IMR-90 (cell line): Measurements from ENCODE around the gene SUGCT. TPM values are rescaled to one million over a fixed set of nuclear protein-coding genes. Genes with fewer than 3 reads are reported as not detected.

Experiments used
- ATAC-seq: fragments of 200-7000 bp; cut with Tn5 transposase; 2 replicates; pipeline ENCODE4 v1.9.1; 2020; ENCODE audit warnings: low read depth, mild to moderate bottlenecking, moderate library complexity
- BruUV-seq: library from RNA; stranded (reverse); fragments of 400-500 nt; replicated peaks from 2 replicates; lab custom pipeline; 2021; lab: Mats Ljungman, UMichigan
- CTCF ChIA-PET: fragments of 300-600 bp; formaldehyde crosslinking; extraction: SDS; loops from one replicate; lab custom pipeline; 2021; ENCODE audit warnings: antibody characterized with exemption; lab: Yijun Ruan, JAX
- POLR2A ChIA-PET: fragments of 300-600 bp; sonication (Branson Sonifier 250); formaldehyde crosslinking; loops from one replicate; lab custom pipeline; 2022; ENCODE audit warnings: antibody characterized with exemption; ENCODE audit not compliant: unreplicated experiment; lab: Charles Lee
- DNase-seq: peaks from one replicate; pipeline ENCODE4 v3.0.0; 2013
- H2AFZ ChIP-seq: replicated peaks from 2 replicates; pipeline ENCODE3; 2013; ENCODE audit warnings: low read length, mild to moderate bottlenecking; ENCODE audit not compliant: poor library complexity
- H2AK5ac ChIP-seq: 2 replicates; pipeline ENCODE4 v1.6.1; 2013; ENCODE audit warnings: low read depth, low read length, inconsistent platforms
- H2AK9ac ChIP-seq: replicated peaks from 2 replicates; pipeline ENCODE3; 2013; ENCODE audit warnings: mild to moderate bottlenecking, low read depth, low read length, moderate library complexity; ENCODE audit not compliant: poor library complexity
- H2BK120ac ChIP-seq: 2 replicates; pipeline ENCODE4 v1.6.1; 2013; ENCODE audit warnings: low read depth, low read length, inconsistent platforms
- H2BK15ac ChIP-seq: 3 replicates; pipeline ENCODE4 v1.6.1; 2013; ENCODE audit warnings: low read depth, low read length, inconsistent platforms
- H2BK20ac ChIP-seq: 2 replicates; pipeline ENCODE4 v1.6.1; 2013; ENCODE audit warnings: low read depth, mild to moderate bottlenecking, inconsistent platforms, low read length, moderate library complexity
- H2BK5ac ChIP-seq: 2 replicates; pipeline ENCODE4 v1.6.1; 2013; ENCODE audit warnings: mild to moderate bottlenecking, low read depth, low read length, inconsistent platforms; ENCODE audit not compliant: poor library complexity, severe bottlenecking
- H3K14ac ChIP-seq: replicated peaks from 2 replicates; pipeline ENCODE4 v1.6.1; 2013; ENCODE audit warnings: low read depth, low read length, inconsistent platforms
- H3K18ac ChIP-seq: 2 replicates; pipeline ENCODE4 v1.6.1; 2013; ENCODE audit warnings: low read depth, low read length, control low read depth
- H3K23ac ChIP-seq: 2 replicates; pipeline ENCODE4 v1.6.1; 2013; ENCODE audit warnings: low read depth, low read length, inconsistent platforms
- H3K27ac ChIP-seq: 2 replicates; pipeline ENCODE4 v1.5.1; 2013; ENCODE audit warnings: mild to moderate bottlenecking, control low read depth, low read length; ENCODE audit not compliant: insufficient read depth
- H3K27me3 ChIP-seq: 2 replicates; pipeline ENCODE4 v1.6.1; 2013; ENCODE audit warnings: low read length; ENCODE audit not compliant: control insufficient read depth, insufficient read depth
- H3K36me3 ChIP-seq: 2 replicates; pipeline ENCODE4 v1.6.1; 2013; ENCODE audit warnings: low read length, mixed read lengths; ENCODE audit not compliant: control insufficient read depth, insufficient read depth
- H3K4ac ChIP-seq: 2 replicates; pipeline ENCODE4 v1.6.1; 2013; ENCODE audit warnings: low read depth, low read length, inconsistent platforms
- H3K4me1 ChIP-seq: 2 replicates; pipeline ENCODE4 v1.6.1; 2013; ENCODE audit warnings: low read length, mixed read lengths; ENCODE audit not compliant: control insufficient read depth, insufficient read depth
- H3K4me2 ChIP-seq: 2 replicates; pipeline ENCODE4 v1.6.1; 2013; ENCODE audit warnings: low read depth, mild to moderate bottlenecking, control low read depth, low read length, moderate library complexity
- H3K4me3 ChIP-seq: 2 replicates; pipeline ENCODE4 v1.5.1; 2013; ENCODE audit warnings: low read depth, mild to moderate bottlenecking, control low read depth, low read length, moderate library complexity; ENCODE audit not compliant: insufficient read depth
- H3K56ac ChIP-seq: 2 replicates; pipeline ENCODE4 v1.6.1; 2013; ENCODE audit warnings: low read length, inconsistent platforms; ENCODE audit not compliant: insufficient read depth; ENCODE audit errors: extremely low read depth
- H3K79me1 ChIP-seq, 2 experiments: 2 replicates each; pipeline ENCODE4 v1.6.1; 2013; ENCODE audit warnings: low read length in 2 of 2, inconsistent platforms in 1 of 2, low read depth in 1 of 2
- H3K9ac ChIP-seq: 2 replicates; pipeline ENCODE4 v1.6.1; 2013; ENCODE audit warnings: low read depth, low read length, control low read depth
- H3K9me1 ChIP-seq: 2 replicates; pipeline ENCODE4 v1.6.1; 2013; ENCODE audit warnings: low read length, inconsistent platforms; ENCODE audit not compliant: insufficient read depth
- H3K9me3 ChIP-seq: 2 replicates; pipeline ENCODE4 v1.6.1; 2013; ENCODE audit warnings: low read length; ENCODE audit not compliant: control insufficient read depth, insufficient read depth
- H4K20me1 ChIP-seq: 2 replicates; pipeline ENCODE4 v1.6.1; 2013; ENCODE audit warnings: low read length, inconsistent platforms; ENCODE audit not compliant: insufficient read depth
- H4K5ac ChIP-seq: 2 replicates; pipeline ENCODE4 v1.6.1; 2013; ENCODE audit warnings: mild to moderate bottlenecking, low read depth, low read length, control low read depth
- H4K8ac ChIP-seq, 2 experiments: 2 replicates each; pipeline ENCODE4 v1.6.1; 2013; ENCODE audit warnings: low read depth in 2 of 2, low read length in 2 of 2, control low read depth in 1 of 2, inconsistent platforms in 1 of 2
- H4K91ac ChIP-seq: 2 replicates; pipeline ENCODE4 v1.6.1; 2013; ENCODE audit warnings: low read depth, low read length, inconsistent platforms; ENCODE audit not compliant: insufficient read depth
- BHLHE40 ChIP-seq: fragments of 150-350 bp; IDR thresholded peaks from 2 replicates; pipeline ENCODE4 v1.6.1; 2016; ENCODE audit warnings: mild to moderate bottlenecking, low read depth, low read length
- FOS ChIP-seq: fragments of 150-350 bp; IDR thresholded peaks from 2 replicates; pipeline ENCODE4 v1.6.1; 2016; ENCODE audit warnings: low read depth, low read length
- MAFK ChIP-seq: IDR thresholded peaks from 2 replicates; pipeline ENCODE4 v1.6.1; 2012; ENCODE audit warnings: low read depth, low read length, improper control_type of control experiment
- MAZ ChIP-seq: IDR thresholded peaks from 2 replicates; pipeline ENCODE4 v1.6.1; 2012; ENCODE audit warnings: low read depth, mild to moderate bottlenecking, low read length, improper control_type of control experiment, moderate library complexity, borderline replicate concordance
- POLR2A ChIP-seq: IDR thresholded peaks from 2 replicates; pipeline ENCODE4 v1.6.1; 2012; ENCODE audit warnings: mild to moderate bottlenecking, low read depth, low read length
- RAD21 ChIP-seq: IDR thresholded peaks from 2 replicates; pipeline ENCODE4 v1.6.1; 2012; ENCODE audit warnings: low read length, improper control_type of control experiment
- SMC3 ChIP-seq: fragments of 150-350 bp; IDR thresholded peaks from 2 replicates; pipeline ENCODE4 v1.6.1; 2016; ENCODE audit warnings: low read depth, mild to moderate bottlenecking, antibody characterized with exemption, low read length, moderate library complexity
- WGBS, 2 experiments: methylation state at CpG; one replicate each; pipeline versions ENCODE4 v1.1.5 to v1.1.7; 2013; ENCODE audit warnings: missing lambda C conversion rate in 2 of 2; ENCODE audit not compliant: insufficient read length in 1 of 2; ENCODE audit errors: extremely low coverage in 2 of 2; 5-methylcytosine and 5-hydroxymethylcytosine counted together
- dilution Hi-C: fragments of 300-500 bp; cut with HindIII; formaldehyde crosslinking; loops from one replicate; pipeline ENCODE4 v1.14.3; 2018; ENCODE audit warnings: low sequenced_read_pairs; ENCODE audit not compliant: unreplicated experiment
- in situ Hi-C: fragments of 300-500 bp; cut with MboI; formaldehyde crosslinking; loops from 3 replicates; pipeline ENCODE4 v1.14.3; 2019; ENCODE audit warnings: low sequenced_read_pairs, inconsistent platforms, mixed read lengths
- intact Hi-C: fragments of 100-400 bp; cut with micrococcal nuclease; formaldehyde crosslinking; loops from 2 replicates; pipeline ENCODE4 v1.10.0; 2022
- polyA plus RNA-seq, 3 experiments: library from polyadenylated mRNA; depleted of rRNA; stranded (reverse); fragments of >200 nt; gene quantifications; 2 replicates each; pipeline ENCODE4 v1.2.3, GENCODE V29; 2012; ENCODE audit warnings: low replicate concordance in 1 of 3
- total RNA-seq: library from RNA; depleted of rRNA; stranded (reverse); fragments of >200 nt; gene quantifications from 2 replicates; pipeline ENCODE4 v1.2.3, GENCODE V29; 2012
- TF ChIP-seq, protein P1 (sequence below): fragments of 150-350 bp; IDR thresholded peaks from 2 replicates; pipeline ENCODE4 v1.6.1; 2016; ENCODE audit warnings: low read depth, mild to moderate bottlenecking, low read length, moderate library complexity, borderline replicate concordance

Gene SUGCT
- total and polyA plus RNA-seq, 2 of the 4 experiments (the other 2 are of a cell fraction) = 5.9 to 8.3 TPM

DNA sequence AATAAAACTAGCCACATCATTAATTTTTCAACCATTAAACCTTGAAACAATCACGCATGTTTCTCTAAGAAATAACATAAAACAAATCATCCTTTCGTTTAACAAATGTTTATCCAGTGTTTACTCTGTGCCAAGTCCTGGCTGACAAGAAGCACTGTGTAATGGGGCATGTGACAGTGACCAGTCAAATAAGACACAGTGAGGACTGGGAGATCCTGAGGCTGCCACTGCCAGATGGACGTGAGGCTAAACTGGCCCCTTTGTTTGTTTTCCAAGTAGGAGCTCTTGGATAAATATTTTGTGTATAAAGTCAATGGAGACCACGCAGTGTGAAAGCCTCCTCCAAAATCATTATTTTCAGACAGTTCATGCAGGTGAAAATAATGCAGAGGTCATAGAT is 626.2 kb downstream of the SUGCT start:
- Histone ChIP-seq H4K20me1 (no peaks in the 10 kb centered on the region), H4K8ac (0 out of 4 replicates have a peak overlapping the region, but pooled peaks of 1 of the 2 experiments have one; percentile 16), H3K56ac (no peak overlapping the region), H3K18ac (no peak overlapping the region; the same call in 1 of the 2 replicates), H3K4me2 (no peak overlapping the region), H3K4me1 (peaks cover 6% of the 10 kb centered on the region), H3K79me1 (no peaks in the 10 kb centered on the region), H3K27me3 (no peaks in the 10 kb centered on the region), H3K4ac (peak overlapping the region; percentile 64; the same call in 1 of the 2 replicates), H3K36me3 (no peaks in the 10 kb centered on the region), H3K9me1 (peaks cover 6% of the 10 kb centered on the region), H2AK5ac (peak overlapping the region; percentile 81; the same call in 1 of the 2 replicates), H2BK20ac (no peak overlapping the region), H3K23ac (no peak overlapping the region), H4K91ac (no peak overlapping the region), H3K4me3 (no peak overlapping the region), H3K14ac (peak overlapping the region; percentile 91; the same call in 1 of the 2 replicates), H3K27ac (no peak overlapping the region), H4K5ac (no peak overlapping the region), H2BK15ac (peak overlapping the region; percentile 55; the same call in 1 of the 3 replicates), H3K9me3 (no peaks in the 10 kb centered on the region), H2BK5ac (no peak overlapping the region), H3K9ac (no peak overlapping the region), H2AFZ (no peak overlapping the region), H2AK9ac (no peak overlapping the region), H2BK120ac (peak overlapping the region; percentile 86)
- DNase-seq (no peak), ATAC-seq (no peak)
- intact Hi-C loops (loop anchor here (10.0 kb wide), 1 partner anchor 224 kb away; no protein-coding TSS in a partner anchor), dilution Hi-C loops (no loop called here), in situ Hi-C loops (loop anchor here (5.0 to 10.0 kb wide), 3 partner anchors 434 to 944 kb away; partner anchors contain the start of gene INHBA)
- CTCF ChIA-PET = no interaction called here
- POLR2A ChIA-PET = no interaction called here
- no TSS peak for BruUV-seq
- WGBS, 2 experiments = no CpG with 5 or more reads among the region's 4 CpGs
- TF ChIP-seq BHLHE40 (no peak), POLR2A (no peak), MAFK (no peak), MAZ (no peak), FOS (no peak), SMC3 (no peak), RAD21 (no peak)
- TF ChIP-seq, protein P1, sequence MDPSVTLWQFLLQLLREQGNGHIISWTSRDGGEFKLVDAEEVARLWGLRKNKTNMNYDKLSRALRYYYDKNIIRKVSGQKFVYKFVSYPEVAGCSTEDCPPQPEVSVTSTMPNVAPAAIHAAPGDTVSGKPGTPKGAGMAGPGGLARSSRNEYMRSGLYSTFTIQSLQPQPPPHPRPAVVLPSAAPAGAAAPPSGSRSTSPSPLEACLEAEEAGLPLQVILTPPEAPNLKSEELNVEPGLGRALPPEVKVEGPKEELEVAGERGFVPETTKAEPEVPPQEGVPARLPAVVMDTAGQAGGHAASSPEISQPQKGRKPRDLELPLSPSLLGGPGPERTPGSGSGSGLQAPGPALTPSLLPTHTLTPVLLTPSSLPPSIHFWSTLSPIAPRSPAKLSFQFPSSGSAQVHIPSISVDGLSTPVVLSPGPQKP = no peak
